GM21723 (cell line): ENCODE data around the gene SYNPO.
A peak's percentile ranks its signal among the peaks of the same experiment; 100 is the strongest.

Experiments used
- ATAC-seq: cut with Tn5 transposase; IDR thresholded peaks from one replicate; pipeline ENCODE4 v1.9.1; 2021; ENCODE audit warnings: mild to moderate bottlenecking, moderate library complexity; ENCODE audit not compliant: unreplicated experiment

SYNPO gene

GRCh38 chr5:150607991-150608390 lies 32.5 kb upstream of the SYNPO start:
- ATAC-seq = no peak

GRCh38 chr5:150608991-150609390 lies 31.5 kb upstream of the SYNPO start:
- no peak for ATAC-seq

- ATAC-seq = no peak
These were observed 30.4 kb upstream of the SYNPO start for GRCh38 chr5:150609843-150610584.

- ATAC-seq = no peak
These were observed 29.4 kb upstream of the SYNPO start for GRCh38 chr5:150611026-150611425.

GRCh38 chr5:150612405-150612804 lies 28.1 kb upstream of the SYNPO start:
- ATAC-seq = no peak

GRCh38 chr5:150612905-150613670 lies 27.4 kb upstream of the SYNPO start:
- ATAC-seq = no peak

GRCh38 chr5:150613991-150614660 lies 26.3 kb upstream of the SYNPO start:
- no peak for ATAC-seq

GRCh38 chr5:150614661-150615060 lies 25.8 kb upstream of the SYNPO start:
- ATAC-seq = no peak

GRCh38 chr5:150615141-150615699 lies 25.2 kb upstream of the SYNPO start:
- ATAC-seq = no peak

GRCh38 chr5:150616024-150616470 lies 24.4 kb upstream of the SYNPO start:
- ATAC-seq = no peak

- ATAC-seq = no peak
These were observed 24.0 kb upstream of the SYNPO start for GRCh38 chr5:150616506-150616905.

- no peak for ATAC-seq
These were observed 22.3 kb upstream of the SYNPO start for GRCh38 chr5:150618163-150618562.

GRCh38 chr5:150618588-150619281 lies 21.7 kb upstream of the SYNPO start:
- no peak for ATAC-seq

GRCh38 chr5:150619359-150620230 lies 20.9 kb upstream of the SYNPO start:
- no peak for ATAC-seq

- no peak for ATAC-seq
These were observed 19.2 kb upstream of the SYNPO start for GRCh38 chr5:150621301-150621700.

- no peak for ATAC-seq
These were observed 18.3 kb upstream of the SYNPO start for GRCh38 chr5:150622157-150622556.

GRCh38 chr5:150623152-150623877 lies 17.1 kb upstream of the SYNPO start:
- ATAC-seq = peak; percentile 32

GRCh38 chr5:150623878-150624216 lies 16.6 kb upstream of the SYNPO start:
- peak; percentile 8 for ATAC-seq
